Activated naive CD8-positive, alpha-beta T cell treated with anti-CD3 and anti-CD28 coated beads, Interleukin-2, amount 50 U/mL, for 16 hours (primary cell): ENCODE data around the gene CNOT3.

ENCODE experiments used
- DNase-seq: peaks from one replicate; pipeline ENCODE4 v3.0.0-alpha.2; 2020; ENCODE audit warnings: low read depth, low spot score

CNOT3 gene

DNA sequence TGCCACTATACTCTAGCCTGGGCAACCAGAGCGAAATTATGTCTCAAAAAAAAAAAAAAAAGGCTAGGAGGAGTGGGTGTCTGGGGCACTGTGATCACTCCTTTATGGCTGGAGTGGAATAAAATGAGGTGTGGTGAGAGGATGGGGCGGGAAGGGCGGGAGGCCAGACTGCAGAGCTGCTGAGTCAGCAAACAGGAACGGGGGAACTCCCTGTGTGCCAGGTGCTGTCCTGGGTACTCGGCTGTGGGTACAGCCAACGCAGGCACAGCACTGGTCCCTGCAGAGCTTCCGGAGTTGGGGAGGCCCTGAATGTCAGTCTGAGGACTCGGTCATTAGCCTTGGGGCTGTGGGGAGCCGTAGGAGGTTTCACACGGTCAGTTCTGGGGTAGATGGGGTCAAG lies 16.3 kb upstream of the CNOT3 start:
- DNase-seq, result no peak

DNA sequence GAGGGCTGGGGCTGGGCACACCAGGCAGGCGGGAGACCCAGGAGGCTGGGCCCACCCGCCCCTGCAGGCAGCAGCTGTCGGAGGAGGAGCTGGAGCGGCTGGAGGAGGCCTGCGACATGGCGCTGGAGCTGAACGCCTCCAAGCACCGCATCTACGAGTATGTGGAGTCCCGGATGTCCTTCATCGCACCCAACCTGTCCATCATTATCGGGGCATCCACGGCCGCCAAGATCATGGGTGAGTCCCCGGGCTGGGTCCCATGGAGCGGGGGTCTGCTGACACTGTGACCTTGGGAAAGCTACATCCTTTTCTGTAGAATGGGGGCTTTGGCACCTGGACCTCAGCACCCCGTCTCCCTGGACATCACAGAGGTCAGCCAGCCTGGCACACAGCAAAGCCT lies 13.9 kb upstream of the CNOT3 start:
- no peak for DNase-seq

DNA sequence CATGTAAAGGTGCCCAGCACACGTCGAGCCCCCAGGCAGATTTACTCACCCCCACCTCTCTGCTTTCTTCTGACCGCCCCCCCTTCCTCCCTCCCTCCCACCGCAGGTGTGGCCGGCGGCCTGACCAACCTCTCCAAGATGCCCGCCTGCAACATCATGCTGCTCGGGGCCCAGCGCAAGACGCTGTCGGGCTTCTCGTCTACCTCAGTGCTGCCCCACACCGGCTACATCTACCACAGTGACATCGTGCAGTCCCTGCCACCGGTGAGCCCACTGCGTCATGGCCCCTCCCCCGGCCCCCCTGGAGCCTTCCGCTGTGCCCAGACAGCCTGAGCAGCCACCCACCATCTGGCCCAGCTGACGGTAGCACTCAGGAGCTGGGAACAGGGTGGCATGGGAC lies 13.2 kb upstream of the CNOT3 start:
- no peak for DNase-seq

DNA sequence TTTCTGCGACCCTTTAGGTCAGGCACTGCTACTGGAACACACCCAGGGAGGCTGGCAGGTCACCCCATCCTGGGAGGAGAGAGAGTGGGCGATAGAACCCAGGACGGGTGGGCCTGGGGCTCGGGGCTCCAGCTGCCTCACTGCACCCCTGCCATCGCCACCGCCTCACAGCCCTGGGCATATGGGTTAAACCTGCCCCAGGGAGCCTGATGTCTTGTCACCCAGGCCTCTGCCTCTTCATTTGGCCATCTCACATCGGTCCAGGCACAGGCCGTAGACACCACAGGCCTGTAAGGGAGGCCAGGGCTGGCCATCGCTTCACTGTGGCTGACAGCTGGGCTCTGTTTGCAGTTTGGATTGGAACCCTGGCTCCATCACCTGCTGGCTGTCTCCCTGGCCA lies 11.8 kb upstream of the CNOT3 start:
- DNase-seq, result no peak

DNA sequence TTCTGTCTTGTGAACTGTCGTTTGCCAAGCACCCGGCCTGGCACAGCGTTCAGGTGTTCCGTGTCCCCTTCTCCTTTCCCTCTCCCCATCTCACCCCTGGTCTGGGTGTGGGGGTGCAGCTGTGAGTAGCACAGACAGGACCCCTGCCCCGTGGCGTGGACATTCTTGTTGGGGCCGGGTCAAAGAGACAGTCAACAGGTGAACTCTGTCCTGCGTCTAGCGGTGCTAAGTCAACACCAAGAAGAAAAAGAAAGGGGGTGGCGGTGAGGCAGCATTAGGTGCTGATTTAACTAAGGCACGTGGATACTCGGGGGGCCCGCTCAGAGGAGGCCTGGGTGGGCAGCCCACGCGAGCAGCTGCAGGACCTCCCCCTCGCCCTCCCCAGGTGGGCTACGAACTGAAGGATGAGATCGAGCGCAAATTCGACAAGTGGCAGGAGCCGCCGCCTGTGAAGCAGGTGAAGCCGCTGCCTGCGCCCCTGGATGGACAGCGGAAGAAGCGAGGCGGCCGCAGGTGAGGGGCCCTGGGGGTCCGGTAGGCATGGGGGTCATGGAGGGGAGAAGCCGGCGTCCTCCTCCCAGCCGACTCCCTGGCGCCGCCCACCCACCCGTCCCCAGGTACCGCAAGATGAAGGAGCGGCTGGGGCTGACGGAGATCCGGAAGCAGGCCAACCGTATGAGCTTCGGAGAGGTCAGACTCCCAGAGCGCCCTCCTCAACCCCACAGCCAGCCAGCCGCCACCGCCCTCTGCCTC lies 9.7 kb upstream of the CNOT3 start:
- no peak for DNase-seq

DNA sequence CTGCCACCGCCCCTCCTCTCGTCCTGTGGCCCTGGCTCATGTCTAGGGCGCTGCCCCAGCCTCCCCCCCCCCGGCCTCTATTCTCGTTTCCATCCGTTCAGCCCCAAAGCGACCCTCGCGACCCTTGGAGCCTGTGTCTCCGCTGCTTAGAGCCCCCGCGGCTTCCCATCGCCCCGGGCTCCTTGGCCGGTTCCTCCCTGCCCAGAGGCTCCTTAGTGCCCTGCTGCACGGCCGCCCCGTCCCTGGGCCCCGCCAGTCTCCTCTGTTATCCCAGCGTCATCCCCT lies 9.2 kb upstream of the CNOT3 start:
- DNase-seq, result no peak

DNA sequence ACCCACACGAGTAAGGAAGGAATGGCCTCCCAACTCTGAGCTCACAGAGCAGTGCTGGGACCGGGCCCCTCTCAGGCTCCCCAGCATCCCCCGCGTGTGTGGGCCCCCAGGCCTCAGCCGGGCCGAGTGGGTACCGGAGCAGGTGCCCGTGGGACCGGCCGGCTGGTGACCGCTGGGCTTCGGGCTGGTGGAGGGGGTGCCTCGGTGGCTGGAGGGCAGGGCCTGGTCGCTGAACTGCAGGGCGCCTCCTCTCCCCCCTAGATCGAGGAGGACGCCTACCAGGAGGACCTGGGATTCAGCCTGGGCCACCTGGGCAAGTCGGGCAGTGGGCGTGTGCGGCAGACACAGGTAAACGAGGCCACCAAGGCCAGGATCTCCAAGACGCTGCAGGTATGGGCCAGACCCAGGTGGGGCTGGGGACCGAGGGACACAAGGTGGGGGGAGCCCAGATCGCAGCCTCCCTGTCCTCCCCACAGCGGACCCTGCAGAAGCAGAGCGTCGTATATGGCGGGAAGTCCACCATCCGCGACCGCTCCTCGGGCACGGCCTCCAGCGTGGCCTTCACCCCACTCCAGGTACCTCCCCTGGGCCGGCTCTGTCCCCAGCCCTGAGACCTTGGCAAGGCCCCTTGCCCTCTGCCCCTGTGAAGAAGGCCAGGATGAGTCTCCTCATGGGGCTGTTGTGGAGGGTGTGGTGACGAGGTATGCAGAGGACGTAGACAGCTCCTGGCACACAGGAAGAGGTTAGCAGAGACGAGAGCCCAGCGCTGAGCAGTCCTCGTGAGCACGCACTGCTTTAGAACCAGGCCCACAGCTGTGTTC lies 8.6 kb upstream of the CNOT3 start:
- DNase-seq, result no peak

DNA sequence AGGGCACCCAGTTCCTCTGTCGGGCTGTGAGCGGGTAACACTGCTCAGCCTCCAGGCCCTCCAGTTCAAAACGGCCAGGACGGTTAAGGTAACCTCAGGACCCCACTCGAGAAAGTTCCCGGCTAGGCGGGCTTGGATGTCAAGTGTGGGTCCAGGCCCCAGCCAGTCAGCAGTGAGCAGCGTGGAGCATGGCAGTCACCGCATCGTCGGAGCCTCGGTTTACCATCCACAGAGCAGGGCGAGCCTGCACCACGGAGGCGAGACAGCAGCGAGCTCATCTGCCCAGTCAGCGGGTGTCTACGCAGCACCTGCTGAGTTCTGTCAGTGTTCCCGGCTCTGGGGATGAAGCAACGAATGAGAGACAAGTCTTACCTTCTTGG lies 8.0 kb upstream of the CNOT3 start:
- DNase-seq, result no peak

DNA sequence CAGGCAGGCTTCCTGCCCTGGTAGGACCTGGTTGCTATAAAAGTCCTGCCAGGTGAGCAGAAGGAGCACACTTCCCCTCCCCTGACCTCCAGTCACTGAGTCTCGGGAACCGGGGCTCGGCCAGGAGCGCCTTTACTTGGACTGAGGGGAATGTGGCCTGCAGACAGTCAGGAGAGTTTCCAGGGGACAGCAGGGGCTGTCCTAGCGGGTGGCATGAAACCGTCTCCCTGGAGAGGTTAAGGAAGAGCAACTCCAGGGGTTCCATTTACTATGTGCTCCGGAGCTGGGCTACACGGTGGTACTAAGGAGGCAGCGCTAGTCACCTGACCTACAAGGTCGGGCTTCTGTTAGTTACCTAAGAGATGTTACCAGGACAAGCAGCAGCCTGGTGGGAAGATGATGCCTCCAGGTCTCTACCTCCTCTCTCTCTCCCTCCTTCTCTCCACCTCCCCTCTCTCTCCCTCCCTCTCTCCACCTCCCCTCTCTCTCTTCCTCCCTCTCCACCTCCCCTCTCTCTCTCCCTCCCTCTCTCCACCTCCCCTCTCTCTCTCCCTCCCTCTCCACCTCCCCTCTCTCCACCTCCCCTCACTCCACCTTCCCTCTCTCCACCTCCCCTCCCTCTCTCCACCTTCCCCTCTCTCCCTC lies 4.1 kb upstream of the CNOT3 start:
- DNase-seq, result no peak

DNA sequence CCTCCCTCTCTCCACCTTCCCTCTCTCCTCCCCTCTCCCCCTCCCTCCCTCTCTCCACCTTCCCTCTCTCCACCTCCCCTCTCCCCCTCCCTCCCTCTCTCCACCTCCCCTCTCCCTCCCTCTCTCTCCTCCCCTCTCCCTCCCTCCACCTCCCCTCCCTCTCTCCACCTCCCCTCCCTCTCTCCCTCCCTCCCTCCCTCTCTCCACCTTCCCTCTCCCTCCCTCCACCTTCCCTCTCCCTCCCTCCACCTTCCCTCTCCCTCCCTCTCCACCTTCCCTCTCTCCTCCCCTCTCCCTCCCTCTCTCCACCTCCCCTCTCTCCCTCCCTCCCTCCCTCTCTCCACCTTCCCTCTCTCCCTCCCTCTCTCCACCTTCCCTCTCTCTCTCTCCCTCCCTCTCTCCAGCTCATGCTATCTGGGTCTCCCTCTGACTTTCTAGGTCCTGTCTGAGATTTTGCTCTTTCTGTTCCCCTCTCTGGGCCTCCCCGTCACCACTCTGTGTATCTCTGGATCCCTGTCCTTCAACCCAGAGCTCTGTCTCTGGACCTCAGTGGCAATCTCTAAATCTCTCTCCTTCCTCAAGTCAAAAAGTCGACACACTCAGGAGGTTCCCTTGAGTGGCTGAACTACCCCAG lies 3.5 kb upstream of the CNOT3 start:
- no peak for DNase-seq

DNA sequence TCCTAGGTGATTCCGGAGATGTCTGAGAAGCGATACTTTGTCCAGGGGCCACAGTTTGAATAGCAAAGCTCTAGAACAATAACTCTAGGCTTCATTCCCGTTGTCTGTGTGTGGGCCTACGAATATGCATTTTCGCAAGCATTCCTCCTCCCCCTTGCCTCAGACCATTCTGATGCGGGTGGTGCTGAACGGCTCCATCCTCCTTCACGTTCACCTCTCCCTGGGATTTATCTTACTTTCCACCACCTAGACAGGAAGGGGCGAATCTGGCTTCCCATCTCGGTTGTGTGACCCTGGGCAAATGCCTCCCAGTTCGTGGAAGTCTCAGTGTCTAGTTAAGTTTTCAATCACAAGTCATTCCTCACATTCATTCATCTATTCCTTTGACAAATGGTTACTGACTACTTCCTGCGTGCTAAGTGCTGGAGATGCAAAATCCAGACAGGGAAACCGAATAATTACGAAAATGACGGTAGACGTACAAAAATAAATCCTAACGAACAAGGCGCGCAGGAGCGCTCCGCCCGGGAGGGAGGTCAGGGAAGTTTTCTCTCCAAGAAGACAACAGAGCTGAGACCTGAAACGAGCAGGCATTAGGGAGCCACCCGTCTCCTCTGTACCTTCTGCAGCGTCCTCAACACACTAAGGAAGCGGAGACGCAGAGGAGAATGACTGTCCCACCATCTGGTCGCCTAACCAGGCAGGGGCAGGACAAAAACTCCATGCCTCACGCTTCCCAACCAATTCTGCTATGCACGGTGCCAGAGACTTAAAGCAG lies 1.3 kb upstream of the CNOT3 start:
- DNase-seq, result no peak

DNA sequence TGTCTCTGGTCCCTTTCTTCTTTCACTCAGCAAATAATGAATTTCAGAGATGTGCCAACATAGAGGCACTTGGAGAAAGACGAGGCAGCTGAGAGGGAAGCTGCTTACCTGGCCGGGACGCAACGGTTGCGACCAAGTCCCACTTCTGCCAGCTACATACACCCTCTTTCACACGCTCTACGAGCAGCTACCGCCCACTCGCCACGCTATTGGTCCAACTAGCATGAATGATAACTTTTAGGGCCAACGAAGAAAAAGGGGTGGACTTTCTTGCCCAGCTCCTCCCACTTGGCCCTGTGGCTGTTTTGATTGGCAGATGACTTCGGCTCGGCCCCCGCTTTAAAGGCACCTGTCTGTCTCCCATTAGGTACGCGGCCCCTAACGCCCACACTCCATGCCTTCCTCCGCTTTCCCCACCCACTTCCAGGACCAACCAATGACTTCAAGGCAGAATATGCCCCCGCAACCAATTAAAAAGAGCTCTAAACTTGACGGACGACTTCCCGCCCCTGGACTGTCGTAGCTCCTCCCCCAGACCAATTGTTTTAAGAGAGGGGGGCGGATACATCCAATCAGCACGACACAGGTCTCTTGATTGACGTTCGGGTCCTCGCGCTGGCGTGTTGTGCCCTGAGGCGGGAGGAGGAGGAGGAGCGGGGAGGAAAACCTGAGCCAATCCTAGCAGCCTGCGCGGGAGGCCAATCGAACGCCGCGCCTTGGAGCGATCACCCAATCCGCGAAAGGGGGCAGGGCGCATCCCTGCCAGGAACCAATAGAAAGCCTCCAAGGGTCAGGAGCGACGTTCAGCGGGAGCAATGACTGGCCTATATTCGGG lies 481 bp upstream of the CNOT3 start:
- peak; percentile 98 for DNase-seq

DNA sequence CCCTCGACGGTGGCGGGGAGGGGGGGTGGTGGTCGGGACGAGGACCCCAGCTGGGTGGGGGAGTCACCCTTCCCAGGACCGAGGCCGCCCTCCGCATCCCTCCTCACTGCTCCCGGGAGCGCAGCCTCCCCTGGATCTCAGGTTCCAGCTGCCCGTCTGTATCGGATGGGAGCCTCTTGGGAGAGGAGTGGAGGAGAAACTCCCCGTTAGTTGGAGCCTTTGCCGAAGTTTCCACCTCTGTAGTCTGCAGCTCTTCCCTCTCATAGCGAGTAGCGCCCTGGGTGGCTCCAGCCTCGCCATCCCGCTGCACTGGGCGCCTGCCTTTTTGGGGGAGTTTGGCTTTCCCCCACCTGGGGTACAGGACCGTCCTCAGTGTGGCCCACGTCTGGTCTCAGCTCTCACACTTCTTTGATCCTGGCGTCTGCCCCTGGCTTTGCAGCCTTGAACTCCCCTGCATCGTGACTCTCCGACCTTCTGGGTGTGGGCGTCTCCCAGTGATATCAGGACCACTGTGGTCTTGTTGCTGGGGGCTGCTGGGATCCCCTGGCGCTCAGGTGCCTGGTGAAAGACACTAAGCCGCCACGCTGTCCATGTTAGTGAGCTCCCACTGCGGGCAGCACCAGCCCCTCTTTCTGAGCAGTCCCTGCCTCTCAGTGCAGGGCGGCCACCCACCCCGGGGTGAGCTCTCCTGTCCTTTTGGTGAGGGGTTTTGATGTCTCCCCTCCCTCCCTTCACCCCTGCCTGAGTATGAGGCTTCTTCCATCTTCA lies 1.1 kb downstream of the CNOT3 start:
- no peak for DNase-seq

DNA sequence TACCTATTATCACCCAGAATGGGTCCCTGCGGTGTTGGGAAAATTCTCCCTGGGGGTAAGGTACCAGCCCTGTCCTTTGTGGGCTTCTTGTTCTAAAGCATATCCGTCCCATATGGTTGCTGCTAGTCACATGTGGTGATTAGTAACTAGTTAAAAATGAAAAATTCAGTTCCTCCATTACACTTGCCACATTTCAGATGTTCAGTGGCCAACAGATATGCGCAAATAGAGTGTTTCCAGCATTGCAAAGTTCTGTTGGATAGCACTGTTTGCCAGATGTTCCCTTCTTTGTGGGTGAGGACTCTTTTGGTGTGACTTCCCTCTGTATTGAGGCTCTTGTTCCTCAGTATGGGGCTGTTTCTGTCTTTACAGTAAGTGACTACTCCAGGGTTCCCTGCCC lies 3.8 kb downstream of the CNOT3 start:
- no peak for DNase-seq

DNA sequence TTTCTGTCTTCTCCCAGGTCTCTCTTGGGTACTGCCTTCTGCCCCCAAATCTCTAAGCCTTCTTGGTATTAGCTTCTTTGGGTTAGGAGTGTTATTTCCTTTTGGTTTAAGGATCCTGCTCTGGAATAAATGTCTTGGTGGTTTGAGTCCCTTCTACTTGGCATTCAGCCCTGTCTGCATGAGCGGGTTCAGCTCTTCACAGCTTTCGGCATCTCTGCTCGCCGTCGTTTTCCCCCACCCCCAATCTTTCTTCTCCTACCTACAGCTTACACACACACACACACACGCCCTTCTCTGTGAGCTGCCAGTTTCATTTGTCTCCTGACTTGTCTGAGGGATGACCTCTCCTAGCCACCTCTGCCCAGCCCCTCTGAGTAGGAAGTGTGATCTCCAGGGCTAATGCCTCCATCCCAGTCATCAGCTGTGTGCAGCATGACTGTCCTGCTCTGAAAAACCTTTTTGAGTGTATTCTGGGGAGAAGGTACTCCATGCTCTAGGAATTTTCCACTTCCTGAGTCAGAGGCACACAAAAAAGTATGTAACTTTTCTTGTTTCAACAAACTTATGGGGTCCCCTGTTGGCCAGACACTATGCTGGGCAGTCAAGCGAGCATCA lies 4.7 kb downstream of the CNOT3 start:
- no peak for DNase-seq

DNA sequence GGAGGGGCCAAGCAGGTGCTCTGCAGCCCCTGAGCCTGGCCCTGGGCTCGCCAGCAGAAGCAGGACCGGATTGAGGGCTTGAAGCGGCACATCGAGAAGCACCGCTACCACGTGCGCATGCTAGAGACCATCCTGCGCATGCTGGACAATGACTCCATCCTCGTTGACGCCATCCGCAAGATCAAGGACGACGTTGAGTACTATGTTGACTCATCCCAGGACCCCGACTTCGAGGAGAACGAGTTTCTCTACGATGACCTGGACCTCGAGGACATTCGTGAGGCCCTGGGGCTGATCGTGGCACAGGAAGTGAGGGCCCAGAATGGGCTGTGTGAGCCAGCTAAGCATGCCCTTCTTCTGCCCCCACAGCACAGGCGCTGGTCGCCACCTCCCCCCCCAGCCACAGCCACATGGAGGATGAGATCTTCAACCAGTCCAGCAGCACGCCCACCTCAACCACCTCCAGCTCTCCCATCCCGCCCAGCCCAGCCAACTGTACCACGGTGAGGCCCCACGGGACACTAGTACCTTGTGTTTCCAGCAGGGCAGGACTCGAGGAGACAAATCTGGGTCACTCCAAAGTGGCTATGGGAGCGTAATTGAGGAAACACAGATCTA lies 8.1 kb downstream of the CNOT3 start:
- no peak for DNase-seq

DNA sequence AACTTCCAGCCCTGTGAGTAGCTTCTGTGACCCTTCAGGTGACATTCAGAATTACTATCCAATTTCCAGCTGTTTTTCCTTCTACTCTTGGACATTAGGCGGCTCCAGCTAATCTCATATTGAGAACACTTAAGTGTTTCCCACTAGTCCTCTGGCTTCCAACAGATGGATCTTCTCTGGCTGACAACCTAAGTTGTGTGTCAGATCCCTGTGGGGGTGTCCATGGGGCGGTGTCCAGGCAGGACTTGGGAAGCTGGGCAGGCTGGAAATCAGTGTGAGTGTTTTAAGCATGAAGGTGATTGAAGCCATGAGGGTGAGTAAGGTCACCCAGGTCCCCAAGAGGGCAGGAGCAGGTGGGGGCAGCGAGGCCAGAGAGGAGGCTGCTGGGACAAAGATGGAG lies 10.1 kb downstream of the CNOT3 start:
- DNase-seq, result no peak

DNA sequence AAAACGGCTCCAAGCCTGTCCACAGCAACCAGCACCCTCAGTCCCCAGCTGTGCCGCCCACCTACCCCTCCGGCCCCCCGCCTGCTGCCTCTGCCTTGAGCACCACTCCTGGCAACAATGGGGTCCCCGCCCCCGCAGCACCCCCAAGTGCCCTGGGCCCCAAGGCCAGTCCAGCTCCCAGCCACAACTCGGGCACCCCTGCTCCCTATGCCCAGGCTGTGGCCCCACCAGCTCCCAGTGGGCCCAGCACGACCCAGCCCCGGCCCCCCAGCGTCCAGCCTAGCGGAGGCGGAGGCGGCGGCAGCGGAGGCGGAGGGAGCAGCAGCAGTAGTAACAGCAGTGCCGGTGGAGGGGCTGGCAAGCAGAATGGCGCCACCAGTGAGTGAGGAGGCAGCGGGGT lies 10.6 kb downstream of the CNOT3 start:
- DNase-seq, result no peak
